Endothelial cell of umbilical vein (primary cell): ENCODE measurements around the gene PCDHGA2.

Experiments used
- FOS ChIP-seq: IDR thresholded peaks from 2 replicates; pipeline ENCODE4 v1.6.1; 2011; ENCODE audit warnings: mild to moderate bottlenecking, low read length, moderate library complexity, borderline replicate concordance; ENCODE audit not compliant: insufficient read depth
- GATA2 ChIP-seq: IDR thresholded peaks from 2 replicates; pipeline ENCODE4 v1.7.0; 2011; ENCODE audit warnings: low read depth, mild to moderate bottlenecking, moderate library complexity, mixed read lengths, low read length; ENCODE audit not compliant: insufficient read length, insufficient read depth
- MYC ChIP-seq: IDR thresholded peaks from one replicate; pipeline ENCODE4 v1.6.1; 2011; ENCODE audit warnings: mild to moderate bottlenecking, low read depth, low read length
- POLR2A ChIP-seq: IDR thresholded peaks from 2 replicates; pipeline ENCODE4 v1.6.1; 2012; ENCODE audit warnings: low read depth, mild to moderate bottlenecking, control low read depth, low read length
- POLR2AphosphoS5 ChIP-seq: IDR thresholded peaks from 2 replicates; pipeline ENCODE4 v1.6.1; 2012; ENCODE audit warnings: low read depth, mild to moderate bottlenecking, control low read depth, low read length, moderate library complexity; ENCODE audit not compliant: insufficient read depth
- TF ChIP-seq, protein P1 (sequence below), 2 donors: IDR thresholded peaks; 1 replicate in 1 of 2; 2 replicates in 1 of 2; pipeline ENCODE4 v1.5.1; 2011; ENCODE audit warnings: low read length in 2 of 2, mild to moderate bottlenecking in 2 of 2, moderate library complexity in 2 of 2, control low read depth in 1 of 2, inconsistent platforms in 1 of 2, low read depth in 1 of 2; ENCODE audit not compliant: insufficient read depth in 1 of 2; ENCODE audit errors: extremely low read depth in 1 of 2
- TF ChIP-seq, protein P2 (sequence below): IDR thresholded peaks from 2 replicates; pipeline ENCODE4 v1.6.1; 2011; ENCODE audit not compliant: insufficient read depth, insufficient read length

DNA sequence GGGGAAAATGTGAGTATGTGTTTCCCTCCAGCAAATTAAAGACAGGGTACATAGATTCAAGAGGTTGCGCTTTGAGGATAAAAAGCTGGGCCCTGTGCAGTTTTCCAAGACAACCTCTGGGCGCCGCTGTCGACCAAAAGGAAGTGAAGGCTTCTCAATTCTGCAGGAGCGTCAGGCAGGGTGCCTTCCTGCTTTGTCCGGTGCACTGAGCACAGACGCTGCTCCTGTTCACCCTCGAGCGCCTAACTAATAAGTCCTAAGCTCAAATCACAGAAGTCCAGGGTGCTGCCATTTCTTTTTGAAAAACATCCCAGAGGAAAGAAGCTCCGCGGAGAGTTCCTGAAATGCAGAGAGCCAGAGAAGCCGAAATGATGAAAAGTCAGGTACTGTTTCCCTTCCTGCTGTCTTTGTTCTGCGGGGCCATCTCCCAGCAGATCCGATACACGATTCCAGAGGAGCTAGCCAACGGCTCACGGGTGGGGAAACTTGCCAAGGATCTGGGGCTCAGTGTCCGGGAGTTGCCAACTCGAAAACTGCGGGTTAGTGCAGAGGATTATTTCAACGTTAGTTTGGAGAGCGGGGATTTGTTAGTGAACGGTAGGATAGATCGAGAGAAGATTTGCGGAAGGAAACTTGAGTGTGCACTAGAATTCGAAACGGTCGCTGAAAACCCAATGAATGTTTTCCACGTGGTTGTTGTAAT, 11.5 kb downstream of the PCDHGA2 start, which contains the start of gene PCDHGB1:
- TF ChIP-seq, protein P1, sequence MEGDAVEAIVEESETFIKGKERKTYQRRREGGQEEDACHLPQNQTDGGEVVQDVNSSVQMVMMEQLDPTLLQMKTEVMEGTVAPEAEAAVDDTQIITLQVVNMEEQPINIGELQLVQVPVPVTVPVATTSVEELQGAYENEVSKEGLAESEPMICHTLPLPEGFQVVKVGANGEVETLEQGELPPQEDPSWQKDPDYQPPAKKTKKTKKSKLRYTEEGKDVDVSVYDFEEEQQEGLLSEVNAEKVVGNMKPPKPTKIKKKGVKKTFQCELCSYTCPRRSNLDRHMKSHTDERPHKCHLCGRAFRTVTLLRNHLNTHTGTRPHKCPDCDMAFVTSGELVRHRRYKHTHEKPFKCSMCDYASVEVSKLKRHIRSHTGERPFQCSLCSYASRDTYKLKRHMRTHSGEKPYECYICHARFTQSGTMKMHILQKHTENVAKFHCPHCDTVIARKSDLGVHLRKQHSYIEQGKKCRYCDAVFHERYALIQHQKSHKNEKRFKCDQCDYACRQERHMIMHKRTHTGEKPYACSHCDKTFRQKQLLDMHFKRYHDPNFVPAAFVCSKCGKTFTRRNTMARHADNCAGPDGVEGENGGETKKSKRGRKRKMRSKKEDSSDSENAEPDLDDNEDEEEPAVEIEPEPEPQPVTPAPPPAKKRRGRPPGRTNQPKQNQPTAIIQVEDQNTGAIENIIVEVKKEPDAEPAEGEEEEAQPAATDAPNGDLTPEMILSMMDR (IDR thresholded peaks at IDR 0.05; ENCODE audit: extremely low read depth in 1 of 2, insufficient read depth in 1 of 2, low read depth in 1 of 2, low read length in 2 of 2), result peak; percentile 41 to 44
- TF ChIP-seq POLR2A (no peak), GATA2 (no peak), FOS (no peak), POLR2AphosphoS5 (no peak), MYC (no peak)
- TF ChIP-seq, protein P2, sequence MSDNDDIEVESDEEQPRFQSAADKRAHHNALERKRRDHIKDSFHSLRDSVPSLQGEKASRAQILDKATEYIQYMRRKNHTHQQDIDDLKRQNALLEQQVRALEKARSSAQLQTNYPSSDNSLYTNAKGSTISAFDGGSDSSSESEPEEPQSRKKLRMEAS, result no peak
